HG02763 (cell line): ENCODE measurements around the gene VARS1.
"Not testable (repeated sequence)": the region's sequence is repeated elsewhere in the genome, so short reads cannot be mapped to it uniquely, and the experiment has no call there.

Source experiments
- ATAC-seq: cut with Tn5 transposase; IDR thresholded peaks from one replicate; pipeline ENCODE4 v1.9.1; 2021; ENCODE audit warnings: mild to moderate bottlenecking, moderate library complexity; ENCODE audit not compliant: unreplicated experiment

The VARS1 gene

GRCh38 chr6:31794866-31795615, 511 bp downstream of the VARS1 start:
- peak; percentile 16 for ATAC-seq

- ATAC-seq = no peak
These were observed 1.2 kb downstream of the VARS1 start for GRCh38 chr6:31794294-31794865.

- ATAC-seq = not testable (repeated sequence)
These were observed 1.7 kb downstream of the VARS1 start for GRCh38 chr6:31793927-31794245.

- ATAC-seq = no peak
These were observed 2.8 kb downstream of the VARS1 start for GRCh38 chr6:31792761-31793171.

- no peak for ATAC-seq
These were observed 3.5 kb downstream of the VARS1 start for GRCh38 chr6:31792090-31792374.

DNA sequence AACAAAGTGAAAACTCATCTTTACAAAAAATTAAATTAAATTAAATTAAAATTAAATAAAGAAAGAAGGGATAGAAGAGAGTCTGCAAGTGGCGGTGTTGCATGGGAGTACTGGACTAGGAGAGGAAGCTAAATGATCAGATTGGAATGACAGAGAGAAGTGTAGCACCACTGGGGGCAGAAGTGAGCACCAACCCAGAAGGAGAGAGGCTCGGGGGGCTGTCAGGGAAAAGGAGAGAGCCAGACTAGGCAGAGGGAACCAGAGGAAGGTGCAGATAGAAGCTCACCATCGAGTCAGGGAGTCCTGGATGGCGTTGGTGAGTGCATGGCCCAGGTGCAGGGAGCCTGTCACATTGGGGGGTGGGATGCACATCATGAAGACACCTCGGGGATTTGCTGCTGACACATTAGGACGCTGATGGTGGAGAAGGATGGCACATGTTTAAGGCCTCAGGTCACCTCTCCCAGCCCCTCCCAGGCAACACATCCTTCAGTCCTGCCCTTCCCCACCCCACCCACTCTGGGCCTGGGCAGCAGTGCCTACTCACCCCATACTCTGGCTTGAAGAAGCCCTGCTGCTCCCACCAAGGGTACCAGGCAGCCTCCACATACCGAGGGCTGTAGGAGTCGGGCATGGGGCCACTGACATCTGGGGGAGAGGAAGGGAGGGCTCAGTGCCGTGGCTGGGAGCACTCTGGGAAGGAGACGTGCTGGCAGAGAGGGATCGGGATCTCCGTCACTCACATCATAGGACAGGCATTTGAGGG, 4.0 kb downstream of the VARS1 start:
- ATAC-seq = no peak

- ATAC-seq = no peak
These were observed 10.1 kb downstream of the VARS1 start for GRCh38 chr6:31785475-31785874.

GRCh38 chr6:31784098-31784925, 11.2 kb downstream of the VARS1 start:
- no peak for ATAC-seq

DNA sequence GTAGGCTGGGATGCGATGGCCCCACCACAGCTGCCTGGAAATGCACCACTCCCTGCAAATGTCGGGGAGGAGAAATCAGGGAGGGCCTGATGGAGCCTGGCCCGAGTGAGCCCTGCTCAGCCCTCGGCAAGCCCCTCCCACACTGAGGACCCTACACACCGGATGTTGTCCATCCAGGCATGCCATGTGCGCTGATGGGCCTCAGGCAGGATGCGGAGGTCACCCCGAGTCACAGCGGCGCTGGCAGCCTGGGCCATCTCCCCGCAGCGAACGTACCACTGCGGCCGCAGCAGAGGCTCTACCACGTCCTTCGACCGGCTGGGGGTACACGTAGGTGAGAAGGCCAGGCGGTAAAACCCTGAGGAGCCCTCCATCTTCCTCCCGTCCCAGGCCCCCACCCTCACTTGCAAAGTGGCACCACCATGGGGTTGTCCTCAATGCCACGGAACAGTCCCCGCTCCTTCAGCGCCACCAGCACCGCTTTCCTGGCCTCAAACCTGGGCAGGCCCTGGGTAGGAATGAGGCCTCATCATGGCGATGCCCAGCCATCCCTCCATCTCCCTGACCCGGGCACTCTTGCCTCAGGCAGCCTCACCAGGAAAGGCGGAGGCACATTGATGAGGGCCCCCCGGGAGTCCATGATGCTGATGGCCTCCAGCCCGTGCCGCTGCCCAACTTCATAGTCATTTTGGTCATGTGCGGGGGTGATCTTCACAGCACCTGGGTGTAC, 13.3 kb downstream of the VARS1 start:
- no peak for ATAC-seq

DNA sequence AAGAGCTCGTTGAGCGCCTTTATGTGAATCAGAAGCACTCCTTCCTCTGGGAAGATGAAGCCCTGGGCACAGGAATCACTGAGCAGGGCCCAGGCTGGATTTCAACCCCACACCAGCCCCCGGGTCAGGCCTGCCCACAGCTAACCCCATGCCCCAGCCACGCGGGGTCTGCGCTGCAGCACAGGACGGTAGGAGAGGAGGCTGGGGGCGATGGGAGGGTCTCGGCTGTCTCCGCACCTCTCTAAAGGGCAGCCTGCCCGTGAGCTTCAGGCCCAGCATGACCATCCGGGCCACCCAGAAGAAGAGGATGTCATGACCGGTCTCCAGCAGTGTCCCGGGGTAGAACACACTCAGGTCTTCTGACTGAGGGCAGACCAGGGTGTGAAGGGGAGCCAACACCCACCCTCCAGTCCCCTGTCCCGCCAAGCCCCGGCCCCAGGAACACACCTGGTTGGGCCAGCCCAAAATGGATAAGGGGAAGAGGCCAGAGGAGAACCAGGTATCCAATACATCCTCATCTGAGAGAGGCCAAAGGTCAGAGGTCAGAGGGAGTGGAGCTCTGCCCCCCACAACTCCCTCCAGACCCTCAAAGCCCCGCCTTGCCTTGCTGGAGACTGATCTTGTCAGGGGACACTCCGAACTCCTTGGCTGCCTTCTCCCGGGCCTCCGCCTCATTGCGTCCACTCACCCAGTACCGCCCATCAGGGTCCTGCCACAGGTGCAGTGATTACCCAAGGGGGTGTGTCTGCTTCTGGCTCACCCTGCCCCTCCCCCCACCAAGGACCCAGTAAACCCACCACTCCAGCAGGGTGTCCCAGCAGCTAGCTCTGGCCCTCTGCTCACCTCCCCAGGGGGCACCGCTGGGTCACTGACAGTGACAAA, 14.1 kb downstream of the VARS1 start:
- ATAC-seq = no peak

DNA sequence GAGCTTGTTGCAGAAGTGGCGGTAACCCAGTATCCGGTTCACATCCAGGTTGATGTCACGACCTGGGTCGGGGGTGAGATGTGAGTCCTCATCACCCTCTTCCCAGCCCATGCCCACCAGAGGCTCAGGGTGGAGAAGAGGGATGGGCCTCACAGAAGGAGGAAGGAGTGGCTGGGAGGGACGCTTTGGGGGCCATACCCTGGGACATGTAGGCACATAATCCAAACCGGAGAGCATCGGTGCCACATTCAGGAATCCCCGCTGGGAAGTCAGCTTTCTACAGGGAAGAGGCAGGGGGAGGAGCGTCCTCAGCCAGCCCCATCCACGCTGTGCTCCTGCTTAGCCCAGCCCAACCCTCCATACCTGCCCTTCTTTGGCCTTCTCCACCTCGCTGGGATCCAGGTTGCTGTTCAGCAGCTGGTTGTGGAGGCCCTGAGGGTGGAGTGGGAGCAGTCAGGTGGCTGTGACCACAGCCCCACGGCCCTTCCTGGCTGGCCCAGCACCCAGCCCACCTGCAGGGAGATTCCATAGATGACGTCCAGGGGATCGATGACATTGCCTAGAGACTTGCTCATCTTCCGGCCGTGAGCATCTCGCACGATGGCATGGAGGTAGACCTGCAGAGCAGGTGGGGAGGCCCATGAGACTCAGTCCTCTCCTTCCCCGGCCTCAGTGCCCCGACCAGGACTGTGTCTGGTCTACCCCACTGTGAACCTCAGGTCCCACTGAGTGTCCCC, 14.9 kb downstream of the VARS1 start:
- no peak for ATAC-seq

DNA sequence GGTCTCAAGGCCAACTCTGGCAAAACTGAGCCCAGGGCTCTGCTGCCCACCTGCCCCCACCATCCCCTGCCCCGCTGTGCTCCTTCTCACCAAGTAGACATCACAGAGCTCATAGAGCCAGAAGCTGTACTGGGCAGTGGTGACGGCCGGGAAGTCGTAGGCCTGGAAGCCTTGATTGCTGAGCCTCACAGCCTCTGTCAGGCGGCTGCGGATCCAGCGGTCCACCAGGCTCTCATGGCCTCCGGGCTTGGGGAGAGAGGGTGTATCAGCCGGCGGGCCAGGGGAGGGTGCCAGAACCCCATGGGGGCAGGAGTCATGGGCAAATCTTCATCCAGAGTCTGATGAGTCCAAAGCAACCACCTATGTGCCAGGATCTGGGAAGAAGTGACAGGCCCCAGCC, 15.6 kb downstream of the VARS1 start:
- ATAC-seq = no peak

DNA sequence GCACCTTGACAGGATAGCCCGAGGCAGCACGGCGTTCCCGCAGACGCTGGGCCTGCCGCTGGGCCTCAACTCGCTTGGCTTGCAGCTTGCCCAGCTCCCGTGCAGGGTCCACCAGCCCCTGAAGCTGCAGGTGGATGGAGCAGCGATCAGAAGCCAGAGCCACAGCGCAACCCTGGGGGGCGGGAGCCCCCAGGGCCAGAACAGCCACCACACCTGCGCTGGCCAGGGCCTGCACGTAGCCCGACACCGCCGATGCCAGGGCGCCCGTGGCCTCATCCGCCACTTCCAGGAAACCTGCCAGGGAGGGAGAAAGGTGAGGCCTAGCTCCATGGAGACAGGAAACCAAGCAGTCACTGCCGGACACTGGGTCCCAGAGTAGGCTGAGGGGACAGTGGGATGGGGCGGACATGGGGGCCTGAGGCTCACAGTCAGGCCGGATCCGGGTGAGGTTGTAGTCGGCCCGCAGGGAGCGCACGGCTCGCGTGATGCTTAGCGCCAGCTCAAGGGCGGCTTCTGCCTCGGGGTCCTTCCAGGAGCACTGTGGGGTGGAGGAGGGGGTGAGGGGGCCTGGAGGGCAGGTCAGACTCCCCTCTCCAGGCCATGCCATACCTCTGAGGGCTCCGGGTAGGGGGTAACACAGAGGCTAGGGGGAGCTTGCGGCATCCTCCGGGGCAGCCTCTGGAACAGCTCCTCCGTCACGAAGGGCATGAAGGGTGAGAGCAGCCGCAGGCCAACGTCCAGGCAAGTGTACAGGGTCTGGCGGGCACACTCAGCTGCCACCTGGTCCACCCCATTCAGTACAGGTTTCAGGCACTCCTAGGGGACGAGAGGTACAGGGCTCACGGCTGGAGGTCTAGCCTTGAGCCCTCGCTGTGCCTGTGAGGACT, 16.3 kb downstream of the VARS1 start:
- ATAC-seq = no peak

GRCh38 chr6:31778193-31778592, 17.4 kb downstream of the VARS1 start:
- no peak for ATAC-seq

GRCh38 chr6:31777667-31778050, 17.9 kb downstream of the VARS1 start:
- ATAC-seq = no peak

GRCh38 chr6:31776989-31777666, 18.4 kb downstream of the VARS1 start, which contains the start of gene VWA7:
Gene VWA7, minus strand, starts transcription at chr6:31777328. Its CDS starts 549 bp downstream, at chr6:31776779.
- peak; percentile 66 for ATAC-seq

DNA sequence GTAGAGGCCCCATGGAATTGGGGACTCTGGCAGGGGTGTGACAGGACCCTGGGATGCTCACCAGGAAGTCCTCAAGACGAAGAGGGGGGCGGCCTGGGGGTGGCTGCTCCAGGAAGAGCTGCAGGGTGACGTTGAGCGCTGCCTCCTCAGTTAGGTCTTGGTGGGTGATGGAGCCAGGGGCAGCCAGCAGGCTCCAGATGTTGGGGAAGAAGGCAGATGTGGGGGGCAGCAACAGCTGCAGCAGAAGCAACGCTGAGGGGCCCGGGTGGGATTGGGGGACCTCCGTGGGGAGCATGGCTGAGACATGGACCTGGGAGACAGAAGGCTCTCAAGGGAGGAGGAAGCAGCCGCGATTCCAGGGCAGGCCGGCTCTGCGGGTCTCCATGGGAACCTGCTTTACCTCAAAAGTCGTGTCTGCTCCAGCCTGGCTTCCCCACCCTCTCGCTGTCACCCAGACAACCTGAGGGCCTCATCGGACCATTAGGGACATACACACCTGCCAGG, 19.0 kb downstream of the VARS1 start:
- no peak for ATAC-seq
